IMR-90 (cell line): Measurements from ENCODE around the gene CA12. TPM values are rescaled to one million over a fixed set of nuclear protein-coding genes. Genes with fewer than 3 reads are reported as not detected.

Source experiments
- ATAC-seq: fragments of 200-7000 bp; cut with Tn5 transposase; 2 replicates; pipeline ENCODE4 v1.9.1; 2020; ENCODE audit warnings: low read depth, mild to moderate bottlenecking, moderate library complexity
- BruUV-seq: library from RNA; stranded (reverse); fragments of 400-500 nt; replicated peaks from 2 replicates; lab custom pipeline; 2021; lab: Mats Ljungman, UMichigan
- CTCF ChIA-PET: fragments of 300-600 bp; formaldehyde crosslinking; extraction: SDS; loops from one replicate; lab custom pipeline; 2021; ENCODE audit warnings: antibody characterized with exemption; lab: Yijun Ruan, JAX
- POLR2A ChIA-PET: fragments of 300-600 bp; sonication (Branson Sonifier 250); formaldehyde crosslinking; loops from one replicate; lab custom pipeline; 2022; ENCODE audit warnings: antibody characterized with exemption; ENCODE audit not compliant: unreplicated experiment; lab: Charles Lee
- DNase-seq: peaks from one replicate; pipeline ENCODE4 v3.0.0; 2013
- H2AFZ ChIP-seq: replicated peaks from 2 replicates; pipeline ENCODE3; 2013; ENCODE audit warnings: low read length, mild to moderate bottlenecking; ENCODE audit not compliant: poor library complexity
- H2AK5ac ChIP-seq: 2 replicates; pipeline ENCODE4 v1.6.1; 2013; ENCODE audit warnings: low read depth, low read length, inconsistent platforms
- H2AK9ac ChIP-seq: replicated peaks from 2 replicates; pipeline ENCODE3; 2013; ENCODE audit warnings: mild to moderate bottlenecking, low read depth, low read length, moderate library complexity; ENCODE audit not compliant: poor library complexity
- H2BK120ac ChIP-seq: 2 replicates; pipeline ENCODE4 v1.6.1; 2013; ENCODE audit warnings: low read depth, low read length, inconsistent platforms
- H2BK15ac ChIP-seq: 3 replicates; pipeline ENCODE4 v1.6.1; 2013; ENCODE audit warnings: low read depth, low read length, inconsistent platforms
- H2BK20ac ChIP-seq: 2 replicates; pipeline ENCODE4 v1.6.1; 2013; ENCODE audit warnings: low read depth, mild to moderate bottlenecking, inconsistent platforms, low read length, moderate library complexity
- H2BK5ac ChIP-seq: 2 replicates; pipeline ENCODE4 v1.6.1; 2013; ENCODE audit warnings: mild to moderate bottlenecking, low read depth, low read length, inconsistent platforms; ENCODE audit not compliant: poor library complexity, severe bottlenecking
- H3K14ac ChIP-seq: replicated peaks from 2 replicates; pipeline ENCODE4 v1.6.1; 2013; ENCODE audit warnings: low read depth, low read length, inconsistent platforms
- H3K18ac ChIP-seq: 2 replicates; pipeline ENCODE4 v1.6.1; 2013; ENCODE audit warnings: low read depth, low read length, control low read depth
- H3K23ac ChIP-seq: 2 replicates; pipeline ENCODE4 v1.6.1; 2013; ENCODE audit warnings: low read depth, low read length, inconsistent platforms
- H3K27ac ChIP-seq: 2 replicates; pipeline ENCODE4 v1.5.1; 2013; ENCODE audit warnings: mild to moderate bottlenecking, control low read depth, low read length; ENCODE audit not compliant: insufficient read depth
- H3K27me3 ChIP-seq: 2 replicates; pipeline ENCODE4 v1.6.1; 2013; ENCODE audit warnings: low read length; ENCODE audit not compliant: control insufficient read depth, insufficient read depth
- H3K36me3 ChIP-seq: 2 replicates; pipeline ENCODE4 v1.6.1; 2013; ENCODE audit warnings: low read length, mixed read lengths; ENCODE audit not compliant: control insufficient read depth, insufficient read depth
- H3K4ac ChIP-seq: 2 replicates; pipeline ENCODE4 v1.6.1; 2013; ENCODE audit warnings: low read depth, low read length, inconsistent platforms
- H3K4me1 ChIP-seq: 2 replicates; pipeline ENCODE4 v1.6.1; 2013; ENCODE audit warnings: low read length, mixed read lengths; ENCODE audit not compliant: control insufficient read depth, insufficient read depth
- H3K4me2 ChIP-seq: 2 replicates; pipeline ENCODE4 v1.6.1; 2013; ENCODE audit warnings: low read depth, mild to moderate bottlenecking, control low read depth, low read length, moderate library complexity
- H3K4me3 ChIP-seq: 2 replicates; pipeline ENCODE4 v1.5.1; 2013; ENCODE audit warnings: low read depth, mild to moderate bottlenecking, control low read depth, low read length, moderate library complexity; ENCODE audit not compliant: insufficient read depth
- H3K56ac ChIP-seq: 2 replicates; pipeline ENCODE4 v1.6.1; 2013; ENCODE audit warnings: low read length, inconsistent platforms; ENCODE audit not compliant: insufficient read depth; ENCODE audit errors: extremely low read depth
- H3K79me1 ChIP-seq, 2 experiments: 2 replicates each; pipeline ENCODE4 v1.6.1; 2013; ENCODE audit warnings: low read length in 2 of 2, inconsistent platforms in 1 of 2, low read depth in 1 of 2
- H3K9ac ChIP-seq: 2 replicates; pipeline ENCODE4 v1.6.1; 2013; ENCODE audit warnings: low read depth, low read length, control low read depth
- H3K9me1 ChIP-seq: 2 replicates; pipeline ENCODE4 v1.6.1; 2013; ENCODE audit warnings: low read length, inconsistent platforms; ENCODE audit not compliant: insufficient read depth
- H3K9me3 ChIP-seq: 2 replicates; pipeline ENCODE4 v1.6.1; 2013; ENCODE audit warnings: low read length; ENCODE audit not compliant: control insufficient read depth, insufficient read depth
- H4K20me1 ChIP-seq: 2 replicates; pipeline ENCODE4 v1.6.1; 2013; ENCODE audit warnings: low read length, inconsistent platforms; ENCODE audit not compliant: insufficient read depth
- H4K5ac ChIP-seq: 2 replicates; pipeline ENCODE4 v1.6.1; 2013; ENCODE audit warnings: mild to moderate bottlenecking, low read depth, low read length, control low read depth
- H4K8ac ChIP-seq, 2 experiments: 2 replicates each; pipeline ENCODE4 v1.6.1; 2013; ENCODE audit warnings: low read depth in 2 of 2, low read length in 2 of 2, control low read depth in 1 of 2, inconsistent platforms in 1 of 2
- H4K91ac ChIP-seq: 2 replicates; pipeline ENCODE4 v1.6.1; 2013; ENCODE audit warnings: low read depth, low read length, inconsistent platforms; ENCODE audit not compliant: insufficient read depth
- CHD1 ChIP-seq: IDR thresholded peaks from 2 replicates; pipeline ENCODE4 v1.6.1; 2012; ENCODE audit warnings: low read depth, low read length, improper control_type of control experiment
- FOS ChIP-seq: fragments of 150-350 bp; IDR thresholded peaks from 2 replicates; pipeline ENCODE4 v1.6.1; 2016; ENCODE audit warnings: low read depth, low read length
- MAFK ChIP-seq: IDR thresholded peaks from 2 replicates; pipeline ENCODE4 v1.6.1; 2012; ENCODE audit warnings: low read depth, low read length, improper control_type of control experiment
- MAZ ChIP-seq: IDR thresholded peaks from 2 replicates; pipeline ENCODE4 v1.6.1; 2012; ENCODE audit warnings: low read depth, mild to moderate bottlenecking, low read length, improper control_type of control experiment, moderate library complexity, borderline replicate concordance
- NFE2L2 ChIP-seq: fragments of 150-350 bp; IDR thresholded peaks from 2 replicates; pipeline ENCODE4 v1.6.1; 2016; ENCODE audit warnings: low read depth, mild to moderate bottlenecking, low read length
- POLR2A ChIP-seq: IDR thresholded peaks from 2 replicates; pipeline ENCODE4 v1.6.1; 2012; ENCODE audit warnings: mild to moderate bottlenecking, low read depth, low read length
- RAD21 ChIP-seq: IDR thresholded peaks from 2 replicates; pipeline ENCODE4 v1.6.1; 2012; ENCODE audit warnings: low read length, improper control_type of control experiment
- SMC3 ChIP-seq: fragments of 150-350 bp; IDR thresholded peaks from 2 replicates; pipeline ENCODE4 v1.6.1; 2016; ENCODE audit warnings: low read depth, mild to moderate bottlenecking, antibody characterized with exemption, low read length, moderate library complexity
- WGBS, 2 experiments: methylation state at CpG; one replicate each; pipeline versions ENCODE4 v1.1.5 to v1.1.7; 2013; ENCODE audit warnings: missing lambda C conversion rate in 2 of 2; ENCODE audit not compliant: insufficient read length in 1 of 2; ENCODE audit errors: extremely low coverage in 2 of 2; 5-methylcytosine and 5-hydroxymethylcytosine counted together
- dilution Hi-C: fragments of 300-500 bp; cut with HindIII; formaldehyde crosslinking; loops from one replicate; pipeline ENCODE4 v1.14.3; 2018; ENCODE audit warnings: low sequenced_read_pairs; ENCODE audit not compliant: unreplicated experiment
- in situ Hi-C: fragments of 300-500 bp; cut with MboI; formaldehyde crosslinking; loops from 3 replicates; pipeline ENCODE4 v1.14.3; 2019; ENCODE audit warnings: low sequenced_read_pairs, inconsistent platforms, mixed read lengths
- intact Hi-C: fragments of 100-400 bp; cut with micrococcal nuclease; formaldehyde crosslinking; loops from 2 replicates; pipeline ENCODE4 v1.10.0; 2022
- polyA plus RNA-seq, 3 experiments: library from polyadenylated mRNA; depleted of rRNA; stranded (reverse); fragments of >200 nt; gene quantifications; 2 replicates each; pipeline ENCODE4 v1.2.3, GENCODE V29; 2012; ENCODE audit warnings: low replicate concordance in 1 of 3
- total RNA-seq: library from RNA; depleted of rRNA; stranded (reverse); fragments of >200 nt; gene quantifications from 2 replicates; pipeline ENCODE4 v1.2.3, GENCODE V29; 2012
- TF ChIP-seq, protein P1 (sequence below): fragments of 150-350 bp; IDR thresholded peaks from 2 replicates; pipeline ENCODE4 v1.6.1; 2016; ENCODE audit warnings: low read depth, mild to moderate bottlenecking, low read length, moderate library complexity, borderline replicate concordance
- TF ChIP-seq, protein P2 (sequence below): conservative IDR thresholded peaks from 2 replicates; pipeline ENCODE4 v1.5.1; 2012; ENCODE audit warnings: mild to moderate bottlenecking, low read depth, low read length, improper control_type of control experiment

CA12 gene
- total and polyA plus RNA-seq, 2 of the 4 experiments (the other 2 are of a cell fraction), result 33.7 to 52.6 TPM

DNA sequence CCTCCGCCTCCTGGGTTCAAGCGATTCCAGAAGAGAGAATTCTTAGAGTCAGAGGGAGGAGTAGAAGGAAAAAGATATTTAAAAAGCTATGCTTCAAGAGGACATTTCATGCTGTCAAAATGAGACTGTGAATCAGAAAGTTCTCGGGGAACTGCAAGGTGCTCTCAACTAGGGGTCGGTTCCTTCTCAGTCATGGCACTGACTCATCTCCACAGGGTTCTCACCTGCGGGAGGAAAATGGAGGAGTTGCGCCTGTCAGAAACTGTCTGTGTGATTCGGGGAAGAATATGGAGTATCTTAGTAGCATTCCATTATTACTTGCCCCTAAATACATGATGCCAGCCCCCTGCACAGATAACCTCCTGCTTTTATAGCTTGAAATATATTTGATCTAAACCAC, 56.9 kb downstream of the CA12 start:
- no peak overlapping the region for H3K23ac ChIP-seq
- TF ChIP-seq MAFK, result no peak
- TF ChIP-seq NFE2L2, result no peak
- TF ChIP-seq MAZ, result no peak
- TF ChIP-seq SMC3, result no peak
- no peak for TF ChIP-seq CHD1
- TF ChIP-seq FOS, result no peak
- TF ChIP-seq, protein P1, sequence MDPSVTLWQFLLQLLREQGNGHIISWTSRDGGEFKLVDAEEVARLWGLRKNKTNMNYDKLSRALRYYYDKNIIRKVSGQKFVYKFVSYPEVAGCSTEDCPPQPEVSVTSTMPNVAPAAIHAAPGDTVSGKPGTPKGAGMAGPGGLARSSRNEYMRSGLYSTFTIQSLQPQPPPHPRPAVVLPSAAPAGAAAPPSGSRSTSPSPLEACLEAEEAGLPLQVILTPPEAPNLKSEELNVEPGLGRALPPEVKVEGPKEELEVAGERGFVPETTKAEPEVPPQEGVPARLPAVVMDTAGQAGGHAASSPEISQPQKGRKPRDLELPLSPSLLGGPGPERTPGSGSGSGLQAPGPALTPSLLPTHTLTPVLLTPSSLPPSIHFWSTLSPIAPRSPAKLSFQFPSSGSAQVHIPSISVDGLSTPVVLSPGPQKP, result no peak
- no peak for TF ChIP-seq RAD21
- TF ChIP-seq, protein P2, sequence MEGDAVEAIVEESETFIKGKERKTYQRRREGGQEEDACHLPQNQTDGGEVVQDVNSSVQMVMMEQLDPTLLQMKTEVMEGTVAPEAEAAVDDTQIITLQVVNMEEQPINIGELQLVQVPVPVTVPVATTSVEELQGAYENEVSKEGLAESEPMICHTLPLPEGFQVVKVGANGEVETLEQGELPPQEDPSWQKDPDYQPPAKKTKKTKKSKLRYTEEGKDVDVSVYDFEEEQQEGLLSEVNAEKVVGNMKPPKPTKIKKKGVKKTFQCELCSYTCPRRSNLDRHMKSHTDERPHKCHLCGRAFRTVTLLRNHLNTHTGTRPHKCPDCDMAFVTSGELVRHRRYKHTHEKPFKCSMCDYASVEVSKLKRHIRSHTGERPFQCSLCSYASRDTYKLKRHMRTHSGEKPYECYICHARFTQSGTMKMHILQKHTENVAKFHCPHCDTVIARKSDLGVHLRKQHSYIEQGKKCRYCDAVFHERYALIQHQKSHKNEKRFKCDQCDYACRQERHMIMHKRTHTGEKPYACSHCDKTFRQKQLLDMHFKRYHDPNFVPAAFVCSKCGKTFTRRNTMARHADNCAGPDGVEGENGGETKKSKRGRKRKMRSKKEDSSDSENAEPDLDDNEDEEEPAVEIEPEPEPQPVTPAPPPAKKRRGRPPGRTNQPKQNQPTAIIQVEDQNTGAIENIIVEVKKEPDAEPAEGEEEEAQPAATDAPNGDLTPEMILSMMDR, result no peak
- no peak for TF ChIP-seq POLR2A
- no peaks in the 10 kb centered on the region for H3K9me3 ChIP-seq
- H3K56ac ChIP-seq, result no peak overlapping the region
- H2AK9ac ChIP-seq, result no peak overlapping the region
- H3K18ac ChIP-seq, result no peak overlapping the region
- no peak overlapping the region for H3K4me2 ChIP-seq
- no peak overlapping the region for H4K8ac ChIP-seq
- no peak overlapping the region for H3K9ac ChIP-seq
- DNase-seq (no peak), ATAC-seq (no peak)
- dilution Hi-C loops (no loop called here), in situ Hi-C loops (no loop called here), intact Hi-C loops (no loop called here)
- H2BK15ac ChIP-seq, result no peak overlapping the region
- H3K14ac ChIP-seq, result no peak overlapping the region
- no peak overlapping the region for H3K27ac ChIP-seq
- ChIA-PET CTCF (no interaction called here), POLR2A (no interaction called here)
- H2BK20ac ChIP-seq, result no peak overlapping the region
- H3K27me3 ChIP-seq, result no peaks in the 10 kb centered on the region
- H2AFZ ChIP-seq, result no peak overlapping the region
- no peak overlapping the region for H4K5ac ChIP-seq
- no peak overlapping the region for H2BK5ac ChIP-seq
- peaks cover 5% of the 10 kb centered on the region for H3K4me1 ChIP-seq
- H3K4me3 ChIP-seq, result no peak overlapping the region
- H4K91ac ChIP-seq, result no peak overlapping the region
- 100% methylated on average over 2 of the region's 7 CpGs; no CpG with 5 or more reads in 1 of the 2 experiments for WGBS, 2 experiments
- no peaks in the 10 kb centered on the region for H3K9me1 ChIP-seq
- H3K4ac ChIP-seq, result no peak overlapping the region
- no peak overlapping the region for H2BK120ac ChIP-seq
- no peak overlapping the region for H2AK5ac ChIP-seq
- BruUV-seq, result no TSS peak
- H3K36me3 ChIP-seq, result no peaks in the 10 kb centered on the region
- H3K79me1 ChIP-seq, result no peaks in the 10 kb centered on the region
- H4K20me1 ChIP-seq, result no peaks in the 10 kb centered on the region
